HG02588 (cell line): ENCODE data around the gene SLC6A18.

Experiments used
- ATAC-seq: cut with Tn5 transposase; IDR thresholded peaks from one replicate; pipeline ENCODE4 v1.9.1; 2021; ENCODE audit warnings: mild to moderate bottlenecking, moderate library complexity; ENCODE audit not compliant: unreplicated experiment

SLC6A18 gene

DNA sequence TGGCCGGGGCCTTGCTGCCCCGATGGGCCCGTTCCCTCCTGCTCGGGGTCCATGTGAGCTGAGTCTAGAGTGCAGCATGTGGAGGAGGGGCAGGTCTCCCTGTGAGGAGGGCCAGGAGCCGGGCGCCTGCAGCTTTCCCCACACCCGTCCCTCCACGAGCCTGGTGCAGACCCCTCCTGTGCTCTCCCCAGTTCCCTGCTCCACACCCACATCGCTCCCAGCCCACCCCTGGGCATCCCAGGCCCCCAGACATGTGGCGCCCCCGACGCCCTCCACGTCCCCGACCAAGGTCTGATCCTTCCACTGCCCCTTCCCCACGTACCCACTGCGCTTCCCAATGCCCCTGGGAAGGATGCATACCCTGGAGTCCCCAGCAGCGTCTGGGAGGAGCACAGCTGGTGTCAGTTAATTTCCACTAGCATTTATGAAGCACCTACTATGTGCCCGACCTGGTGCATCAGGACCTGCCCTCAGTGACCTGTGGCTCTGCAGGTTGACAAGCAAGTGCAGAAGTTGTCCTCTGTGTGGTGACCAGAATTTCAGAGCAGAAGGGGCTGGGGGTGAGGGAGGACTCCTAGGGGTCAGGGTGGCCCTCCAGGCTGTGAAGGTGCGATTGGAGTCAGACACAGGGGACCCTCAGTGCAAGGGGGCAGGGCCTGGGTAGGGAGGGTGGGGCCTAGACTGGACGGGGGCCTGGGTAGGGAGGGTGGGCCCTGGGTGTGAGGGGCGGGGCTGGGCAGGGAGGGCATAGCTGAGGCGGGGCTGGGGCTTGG, 10.8 kb upstream of the SLC6A18 start:
- no peak for ATAC-seq

DNA sequence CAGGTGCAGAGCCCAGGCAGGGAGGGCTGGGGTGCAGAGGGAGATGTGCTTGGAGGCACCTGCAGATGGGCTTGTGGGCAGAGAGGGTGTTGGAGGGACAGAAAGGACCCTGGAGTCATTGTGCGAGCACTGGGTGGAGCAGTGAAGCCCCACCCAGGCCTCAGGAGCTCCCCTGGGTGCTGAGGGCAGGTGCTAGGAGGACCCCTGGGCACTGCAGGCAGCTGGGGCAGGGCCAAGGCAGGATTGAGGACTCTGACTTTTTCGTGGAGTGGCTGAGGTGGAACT, 10.3 kb upstream of the SLC6A18 start:
- ATAC-seq: no peak

DNA sequence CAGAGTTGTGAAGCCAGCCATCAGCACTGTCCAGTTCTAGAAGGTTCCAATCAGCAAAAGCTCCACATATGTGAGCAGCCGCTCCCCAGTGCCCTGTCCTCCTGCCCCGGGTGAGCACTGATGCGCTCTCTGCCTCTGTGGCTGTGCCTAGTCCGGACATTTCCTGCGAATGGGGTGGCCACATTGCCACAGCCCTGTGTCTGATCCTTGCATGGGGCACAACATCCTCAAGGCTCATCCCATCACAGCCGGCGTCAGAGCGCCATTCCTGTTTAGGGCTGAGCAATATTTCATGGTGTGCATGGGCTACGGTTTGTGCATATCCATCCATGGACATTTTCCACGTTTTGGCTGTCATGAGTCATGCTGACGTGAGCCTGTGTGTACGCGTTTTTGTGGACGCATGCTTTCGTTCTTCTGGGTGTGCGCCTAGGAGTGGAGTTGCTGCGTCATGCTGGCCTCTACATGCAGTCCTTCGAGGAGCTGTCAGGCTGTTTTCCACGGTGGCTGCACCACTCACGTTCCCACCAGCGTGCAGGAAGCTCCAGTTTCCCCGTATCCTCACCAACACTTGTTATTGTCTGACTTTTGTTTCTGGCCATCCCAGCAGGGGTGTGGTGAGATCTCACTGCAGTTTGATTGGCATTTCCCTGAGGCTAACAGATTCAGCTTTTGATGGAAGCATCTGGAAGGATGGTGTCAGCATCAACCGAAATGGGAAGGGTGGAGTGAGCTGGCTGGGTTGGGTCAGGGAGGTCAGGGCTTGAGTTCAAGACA, 9.7 kb upstream of the SLC6A18 start:
- no peak for ATAC-seq

DNA sequence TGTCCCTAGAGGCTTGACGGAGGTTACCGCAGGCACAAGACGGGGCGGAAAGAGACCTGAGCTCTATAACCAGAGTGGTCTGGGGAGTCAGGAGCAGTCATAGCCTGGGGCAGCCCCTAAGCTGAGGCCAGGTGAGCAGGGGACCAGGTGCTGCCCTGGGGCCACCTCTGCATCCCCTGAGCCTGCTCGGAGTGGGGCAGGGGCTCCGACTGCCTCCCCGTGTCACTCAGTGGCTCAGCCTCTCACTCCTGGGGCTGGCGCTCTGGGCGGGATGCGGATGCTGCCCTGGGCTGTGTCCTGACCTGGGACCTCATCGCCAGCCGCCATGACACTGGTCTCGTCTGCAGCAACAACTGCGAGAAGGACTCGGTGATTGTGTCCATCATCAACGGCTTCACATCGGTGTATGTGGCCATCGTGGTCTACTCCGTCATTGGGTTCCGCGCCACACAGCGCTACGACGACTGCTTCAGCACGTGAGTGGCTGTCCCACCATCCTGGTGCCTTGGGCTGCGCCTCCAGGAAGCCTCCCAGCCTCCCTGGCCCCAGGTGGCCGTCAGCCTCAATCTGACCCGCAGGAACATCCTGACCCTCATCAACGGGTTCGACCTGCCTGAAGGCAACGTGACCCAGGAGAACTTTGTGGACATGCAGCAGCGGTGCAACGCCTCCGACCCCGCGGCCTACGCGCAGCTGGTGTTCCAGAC, 8.8 kb upstream of the SLC6A18 start:
- ATAC-seq: no peak

DNA sequence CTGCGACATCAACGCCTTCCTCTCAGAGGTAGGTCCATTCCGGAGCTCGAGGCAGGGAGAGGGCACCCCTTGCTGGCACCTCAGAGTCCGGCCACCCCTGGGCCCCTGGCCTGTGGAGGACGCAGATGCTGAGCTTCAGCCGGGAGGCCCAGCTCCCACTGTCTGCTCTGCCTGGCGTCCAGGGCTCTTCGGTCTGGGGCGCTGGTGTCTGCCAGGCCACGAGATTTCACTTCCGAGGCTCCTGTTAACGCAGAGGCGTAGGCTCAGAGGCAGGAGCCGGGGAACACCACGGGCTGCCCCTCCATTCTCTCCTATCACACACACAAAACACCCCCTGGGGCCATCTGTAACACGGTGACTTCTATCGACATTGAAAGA, 8.3 kb upstream of the SLC6A18 start:
- no peak for ATAC-seq

DNA sequence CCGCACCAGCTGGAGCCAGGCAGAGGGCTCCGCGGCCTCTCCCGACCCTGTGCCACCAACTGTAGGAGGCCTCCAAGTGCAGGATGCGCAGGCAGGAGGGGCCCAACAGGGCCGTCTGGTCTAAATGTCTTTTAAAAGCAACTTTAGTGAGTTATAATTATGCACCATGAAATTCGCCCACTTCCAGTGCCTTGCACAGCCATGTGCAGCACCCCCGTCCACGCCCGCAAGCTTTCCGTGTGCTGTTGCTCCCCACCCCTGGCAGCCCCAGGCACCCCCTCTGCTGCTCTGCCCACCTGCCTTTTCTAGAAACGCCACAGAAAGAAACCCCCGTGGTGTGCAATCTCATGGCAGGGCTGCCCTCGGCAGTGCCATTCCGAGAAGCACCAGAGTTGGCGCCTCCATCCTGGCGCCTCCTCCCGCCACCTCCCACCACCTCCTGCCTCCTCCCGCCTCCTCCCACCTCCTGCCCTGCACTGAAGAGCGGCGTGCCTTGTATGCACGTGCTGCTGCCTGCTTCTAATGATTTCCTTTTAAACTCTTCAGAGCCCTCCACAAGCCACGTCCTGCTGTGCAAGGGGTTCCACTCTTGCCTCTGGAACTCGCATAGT, 7.5 kb upstream of the SLC6A18 start:
- ATAC-seq: no peak

DNA sequence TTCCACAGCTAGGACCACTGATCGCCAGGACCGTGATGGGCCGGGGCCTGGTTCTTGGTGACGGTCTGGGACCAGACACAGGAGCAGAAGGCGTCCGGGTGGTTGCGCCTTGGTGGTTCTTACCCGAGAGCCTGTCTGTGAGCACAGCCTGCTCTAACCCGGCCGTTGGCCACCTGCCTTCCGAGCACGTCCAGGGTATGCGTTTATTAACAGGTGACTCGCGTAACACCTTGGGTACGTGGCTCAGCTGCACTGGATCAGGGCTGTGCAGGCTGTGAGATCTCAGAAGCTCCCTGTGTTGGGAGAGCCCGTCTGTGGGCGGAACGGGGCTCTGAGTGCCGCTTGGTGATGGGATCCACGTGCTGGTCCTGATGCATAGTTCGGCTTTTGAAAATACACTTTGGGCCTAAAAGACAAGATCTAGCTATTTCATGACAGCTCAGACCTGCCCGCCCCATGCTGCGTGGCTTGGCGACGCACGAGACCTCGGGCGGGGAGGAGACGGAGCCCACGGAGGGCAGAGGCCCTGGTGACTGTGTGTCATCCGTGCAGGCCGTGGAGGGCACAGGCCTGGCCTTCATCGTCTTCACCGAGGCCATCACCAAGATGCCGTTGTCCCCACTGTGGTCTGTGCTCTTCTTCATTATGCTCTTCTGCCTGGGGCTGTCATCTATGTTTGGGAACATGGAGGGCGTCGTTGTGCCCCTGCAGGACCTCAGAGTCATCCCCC, 6.7 kb upstream of the SLC6A18 start:
- no peak for ATAC-seq

DNA sequence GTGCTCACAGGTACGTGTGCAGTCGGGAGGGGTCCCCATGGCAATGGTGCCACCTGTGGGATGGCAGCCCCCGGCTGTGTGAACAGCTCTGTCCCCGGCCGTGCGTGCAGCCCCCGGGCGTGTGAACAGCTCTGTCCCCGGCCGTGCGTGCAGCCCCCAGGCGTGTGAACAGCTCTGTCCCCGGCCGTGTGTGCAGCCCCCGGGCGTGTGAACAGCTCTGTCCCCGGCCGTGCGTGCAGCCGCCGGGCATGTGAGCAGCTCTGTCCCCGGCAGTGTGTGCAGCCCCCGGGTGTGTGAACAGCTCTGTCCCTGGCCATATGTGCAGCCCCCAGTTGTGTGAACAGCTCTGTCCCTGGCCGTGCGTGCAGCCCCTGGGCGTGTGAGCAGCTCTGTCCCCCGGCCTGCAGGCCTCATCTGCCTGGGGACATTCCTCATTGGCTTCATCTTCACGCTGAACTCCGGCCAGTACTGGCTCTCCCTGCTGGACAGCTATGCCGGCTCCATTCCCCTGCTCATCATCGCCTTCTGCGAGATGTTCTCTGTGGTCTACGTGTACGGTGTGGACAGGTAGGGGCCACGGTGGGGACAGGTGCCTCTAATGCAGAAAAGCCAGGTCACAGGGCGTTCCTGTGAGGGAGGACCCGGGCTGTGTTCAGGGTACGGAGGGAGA, 5.9 kb upstream of the SLC6A18 start:
- no peak for ATAC-seq

DNA sequence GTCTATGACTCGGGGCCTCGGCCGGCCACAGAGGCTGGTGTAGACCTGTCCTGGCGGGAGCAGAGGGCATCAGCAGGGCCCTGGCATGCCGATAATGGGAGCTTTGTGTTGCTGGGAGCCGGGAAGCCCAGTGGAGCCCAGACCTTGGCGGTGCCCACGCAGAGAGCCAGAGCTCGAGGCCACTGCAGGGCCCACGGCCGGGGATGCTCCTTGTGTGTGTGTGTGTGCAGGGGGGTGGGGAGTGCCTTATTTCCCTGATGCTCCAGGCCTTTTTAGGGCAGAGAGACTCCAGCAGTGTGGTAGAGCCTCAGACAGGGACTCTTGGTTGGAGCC, 5.4 kb upstream of the SLC6A18 start:
- ATAC-seq: no peak

DNA sequence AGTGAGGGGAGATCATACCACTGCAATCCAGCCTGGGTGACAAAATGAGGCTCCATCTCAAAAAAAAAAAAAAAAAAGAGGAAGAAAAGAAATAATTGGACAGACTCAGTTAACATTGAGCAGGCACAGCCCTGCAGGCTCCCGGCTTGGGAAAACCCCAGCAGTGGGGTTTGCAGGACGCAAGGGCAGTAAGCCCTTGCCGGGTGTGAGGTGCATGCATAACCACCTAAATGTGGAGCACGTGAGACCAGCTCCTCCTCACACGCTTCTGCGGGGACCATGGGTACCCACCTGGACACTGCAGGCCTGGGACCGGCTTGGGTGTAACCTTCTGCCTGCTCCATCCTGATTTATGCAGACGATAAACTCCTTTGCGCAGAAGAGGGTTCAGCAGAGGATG, 4.8 kb upstream of the SLC6A18 start:
- no peak for ATAC-seq

DNA sequence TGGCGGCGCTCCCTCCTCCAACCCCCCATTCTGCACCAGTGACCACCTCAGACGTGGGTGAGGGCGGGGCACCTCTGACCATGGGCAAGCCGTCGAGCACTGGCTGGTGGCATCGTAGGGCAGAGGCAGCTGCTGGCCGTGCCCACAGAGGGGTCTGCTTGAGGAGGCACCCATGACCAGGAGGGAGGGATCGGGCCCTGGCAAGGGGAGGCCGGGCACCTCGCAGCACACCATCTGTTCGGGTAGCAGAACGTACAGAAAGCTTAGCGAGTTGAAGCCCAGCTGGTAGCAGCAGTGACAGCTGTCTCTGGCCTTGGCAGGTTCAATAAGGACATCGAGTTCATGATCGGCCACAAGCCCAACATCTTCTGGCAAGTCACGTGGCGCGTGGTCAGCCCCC, 4.3 kb upstream of the SLC6A18 start:
- no peak for ATAC-seq

DNA sequence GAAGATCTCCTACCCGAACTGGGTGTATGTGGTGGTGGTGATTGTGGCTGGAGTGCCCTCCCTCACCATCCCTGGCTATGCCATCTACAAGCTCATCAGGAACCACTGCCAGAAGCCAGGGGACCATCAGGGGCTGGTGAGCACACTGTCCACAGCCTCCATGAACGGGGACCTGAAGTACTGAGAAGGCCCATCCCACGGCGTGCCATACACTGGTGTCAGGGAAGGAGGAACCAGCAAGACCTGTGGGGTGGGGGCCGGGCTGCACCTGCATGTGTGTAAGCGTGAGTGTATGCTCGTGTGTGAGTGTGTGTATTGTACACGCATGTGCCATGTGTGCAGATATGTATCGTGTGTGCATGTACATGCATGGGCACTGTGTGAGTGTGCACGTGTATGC, 3.5 kb upstream of the SLC6A18 start:
- no peak for ATAC-seq

DNA sequence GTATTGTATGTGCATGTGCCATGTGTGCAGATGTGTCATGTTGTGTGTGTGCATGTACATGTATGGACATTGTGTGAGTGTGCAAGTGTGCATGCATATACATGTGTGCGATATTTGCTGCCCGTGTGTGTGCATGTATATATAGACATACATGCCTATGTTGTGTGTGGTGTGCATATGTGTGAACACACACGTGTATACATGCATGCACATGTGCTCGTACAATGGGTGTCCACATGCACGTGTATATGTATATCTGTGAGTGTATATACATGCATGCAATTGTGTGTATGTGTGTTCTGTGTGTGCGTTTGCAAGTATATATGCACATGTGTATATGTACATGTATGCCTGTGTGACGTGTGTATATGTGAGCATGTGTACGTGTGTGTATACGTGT, 3.0 kb upstream of the SLC6A18 start:
- ATAC-seq: no peak

DNA sequence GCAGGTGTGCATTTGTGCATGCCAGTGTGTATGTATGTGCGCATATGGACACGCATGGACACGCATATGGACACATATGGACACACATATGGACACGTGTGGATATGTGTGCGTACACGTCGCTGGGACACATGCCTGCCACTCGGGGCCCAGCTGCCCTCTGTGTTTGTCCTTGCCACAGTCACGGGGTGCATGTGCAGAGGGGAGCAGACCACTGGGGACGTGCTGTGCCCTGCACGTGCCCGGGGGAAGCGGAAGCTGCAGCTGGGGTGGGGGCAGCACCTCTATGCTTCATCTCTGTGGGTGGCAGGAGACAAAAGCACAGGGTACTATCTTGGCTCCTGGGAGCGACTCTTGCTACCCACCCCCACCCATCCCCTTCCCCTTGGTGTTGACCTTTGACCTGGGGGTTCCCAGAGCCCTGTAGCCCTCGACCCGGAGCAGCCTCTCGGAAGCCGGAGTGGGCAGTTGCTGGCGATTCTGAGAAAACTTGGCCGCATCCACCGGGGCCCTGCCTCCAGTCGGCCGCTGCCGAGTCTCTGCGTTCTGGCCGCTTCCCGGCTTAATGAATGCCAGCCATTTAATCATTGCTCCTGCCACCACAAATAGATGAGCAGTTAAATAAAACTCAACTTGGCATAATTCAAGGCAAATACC, 2.4 kb upstream of the SLC6A18 start:
- no peak for ATAC-seq

DNA sequence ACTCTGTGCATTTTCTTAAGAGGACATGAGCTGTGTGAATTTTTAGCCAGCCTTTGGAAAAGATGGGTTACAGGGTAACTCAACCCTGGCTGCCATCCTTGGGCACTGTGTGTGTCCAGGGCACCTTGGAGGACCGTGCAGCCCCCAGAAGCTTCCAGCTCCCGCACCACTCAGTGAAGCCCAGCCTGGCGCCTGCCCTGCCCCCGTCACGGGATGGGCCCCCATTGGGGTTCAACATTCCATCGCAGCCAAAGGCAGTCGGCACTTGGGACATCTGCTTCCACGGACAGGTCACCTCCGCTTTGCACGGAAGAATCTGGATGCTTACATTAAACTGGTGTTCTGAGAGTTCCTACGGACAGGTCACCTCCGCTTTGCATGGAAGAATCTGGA, 1.9 kb upstream of the SLC6A18 start:
- ATAC-seq: no peak

DNA sequence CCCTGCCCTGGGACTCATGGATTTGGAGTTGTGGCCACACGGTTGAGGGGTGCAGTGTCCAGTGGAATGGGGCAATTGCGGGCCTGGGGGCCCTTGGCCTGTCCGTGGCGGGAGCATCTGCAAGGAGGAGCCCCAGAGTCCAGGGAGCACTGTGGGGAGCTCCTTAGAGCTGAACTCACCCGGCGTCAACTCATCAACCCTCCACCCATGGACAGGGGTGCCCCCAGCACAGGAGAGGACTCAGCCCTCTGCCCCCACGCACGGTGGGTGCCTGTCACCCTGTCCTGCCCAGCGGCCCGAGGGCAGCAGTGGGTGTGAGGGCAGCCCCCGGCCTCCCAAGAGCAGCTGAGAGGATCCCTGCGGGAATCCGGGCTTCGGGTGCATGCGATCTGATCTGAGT, 550 bp upstream of the SLC6A18 start:
- no peak for ATAC-seq

DNA sequence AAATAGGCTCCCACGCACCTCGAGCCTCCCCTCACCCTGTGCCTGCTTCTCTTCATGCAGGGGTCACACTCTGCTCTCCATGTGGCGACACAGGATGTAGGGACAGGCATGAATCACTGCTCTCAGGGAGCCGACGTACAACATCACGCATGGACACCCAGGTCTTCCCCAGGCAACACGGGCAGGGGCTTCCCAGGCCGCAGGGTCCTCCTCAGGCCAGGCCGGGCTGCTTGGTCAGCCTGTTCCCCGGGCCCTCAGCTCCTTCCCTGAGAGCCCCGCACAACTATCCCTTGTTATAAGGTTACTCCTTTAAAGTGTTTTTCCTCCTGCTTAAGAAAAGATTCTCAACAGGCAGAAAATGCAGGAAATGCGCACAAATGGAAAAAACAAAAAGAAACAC, 1.1 kb downstream of the SLC6A18 start:
- ATAC-seq: no peak

DNA sequence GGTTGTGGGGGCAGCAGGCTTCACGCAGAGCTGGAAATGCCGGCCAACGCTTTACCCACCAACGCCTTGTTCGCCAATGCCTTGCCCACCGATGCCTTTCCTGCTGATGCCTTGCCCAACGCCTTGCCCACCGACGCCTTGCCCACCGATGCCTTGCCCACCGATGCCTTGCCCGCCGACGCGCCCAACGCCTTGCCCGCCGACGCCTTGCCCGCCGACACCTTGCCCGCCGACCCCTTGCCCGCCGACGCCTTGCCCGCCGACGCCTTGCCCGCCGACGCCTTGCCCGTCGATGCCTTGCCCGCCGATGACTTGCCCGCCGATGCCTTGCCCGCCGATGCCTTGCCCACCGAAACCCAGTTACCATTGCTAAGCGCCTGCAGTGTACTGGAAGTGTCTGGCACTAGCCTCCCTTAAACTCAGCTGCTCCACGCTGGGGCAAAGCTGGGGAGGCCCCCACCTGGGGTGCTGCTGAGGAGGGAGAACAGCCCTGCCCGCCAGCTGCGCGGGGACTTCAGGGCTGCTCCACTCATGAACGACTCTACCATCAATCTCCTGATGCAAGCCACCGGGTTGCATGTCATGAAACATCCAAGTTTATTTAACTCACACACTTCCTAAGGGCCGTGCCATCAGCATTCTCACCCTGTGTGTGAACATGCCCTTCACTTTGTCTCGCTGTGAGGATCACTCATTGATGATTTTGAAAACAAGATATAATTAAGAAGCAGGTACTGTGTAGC, 1.8 kb downstream of the SLC6A18 start:
- ATAC-seq: no peak

DNA sequence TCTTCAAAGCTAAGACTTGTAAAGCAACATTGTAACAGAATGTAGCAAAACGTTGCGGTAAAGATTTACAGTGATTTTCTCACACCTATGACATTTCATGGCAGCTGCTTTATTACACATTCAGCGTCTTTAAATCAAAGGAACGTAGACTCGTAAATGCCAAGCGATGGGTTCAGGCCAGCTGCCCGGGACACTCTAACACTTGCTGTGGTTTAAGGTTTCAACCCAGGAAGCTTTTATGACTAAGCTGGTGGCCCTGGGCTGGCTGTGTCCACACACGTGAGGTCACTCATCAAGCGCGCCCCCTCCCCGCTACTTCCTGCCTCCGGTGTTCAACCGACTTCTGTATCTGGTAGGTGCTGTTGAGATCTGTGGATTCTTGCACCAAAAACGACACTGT, 2.5 kb downstream of the SLC6A18 start:
- ATAC-seq: no peak

DNA sequence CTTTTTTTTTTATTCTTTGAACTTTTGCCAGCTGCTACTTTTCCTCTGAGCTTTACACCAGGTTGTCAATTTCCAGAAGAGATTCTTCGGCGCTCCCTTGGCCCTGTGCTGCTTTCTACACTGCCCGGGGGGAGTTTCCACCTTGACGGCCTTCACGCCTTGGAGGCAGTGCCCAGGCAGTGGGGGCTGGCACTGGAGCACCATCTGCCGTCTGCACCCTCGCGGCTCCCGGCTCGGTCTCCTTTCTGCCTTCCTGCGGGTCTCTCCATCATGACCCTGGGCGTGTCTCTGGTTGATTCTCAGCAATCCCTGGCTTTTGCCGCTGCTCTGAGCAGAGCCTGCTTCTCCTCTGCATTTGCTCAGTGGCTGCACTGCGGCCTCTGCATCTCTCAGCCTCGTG, 2.9 kb downstream of the SLC6A18 start:
- ATAC-seq: no peak
